HG03066 (cell line): ENCODE results near the gene NRP1.

Experiments
- ATAC-seq: cut with Tn5 transposase; IDR thresholded peaks from one replicate; pipeline ENCODE4 v1.9.1; 2021; ENCODE audit warnings: low read depth; ENCODE audit not compliant: unreplicated experiment

The NRP1 gene

DNA sequence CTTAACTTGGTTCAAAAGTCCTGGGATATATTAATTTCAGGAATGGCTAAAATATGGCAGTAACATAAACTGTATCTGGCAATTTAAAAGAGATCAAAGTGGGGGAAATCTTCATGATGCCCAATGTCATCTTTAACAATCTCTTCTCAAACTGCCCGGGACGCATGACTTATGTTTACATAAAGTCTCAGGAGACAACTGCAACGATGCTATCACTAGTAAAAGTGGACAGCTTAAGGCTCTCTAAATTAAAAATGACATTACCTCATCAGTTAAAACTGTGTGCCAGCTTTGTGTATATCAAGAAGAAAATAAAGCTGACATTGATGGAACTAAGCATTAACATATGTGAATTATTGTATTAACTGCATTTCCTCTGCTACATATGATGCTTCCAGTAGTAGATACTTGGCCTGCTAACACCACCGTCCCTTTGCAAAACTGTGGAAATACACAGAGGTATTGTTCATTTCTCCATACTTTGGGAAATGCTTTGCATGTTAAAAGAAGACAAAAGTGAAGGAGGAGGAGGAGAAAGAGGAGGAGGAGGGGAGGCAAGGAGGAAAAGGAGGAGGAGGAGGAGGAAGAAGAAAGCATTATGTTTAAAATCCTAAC, 62.4 kb downstream of the NRP1 start:
- no peak for ATAC-seq

GRCh38 chr10:33270971-33271370, 63.5 kb downstream of the NRP1 start:
- ATAC-seq = no peak

DNA sequence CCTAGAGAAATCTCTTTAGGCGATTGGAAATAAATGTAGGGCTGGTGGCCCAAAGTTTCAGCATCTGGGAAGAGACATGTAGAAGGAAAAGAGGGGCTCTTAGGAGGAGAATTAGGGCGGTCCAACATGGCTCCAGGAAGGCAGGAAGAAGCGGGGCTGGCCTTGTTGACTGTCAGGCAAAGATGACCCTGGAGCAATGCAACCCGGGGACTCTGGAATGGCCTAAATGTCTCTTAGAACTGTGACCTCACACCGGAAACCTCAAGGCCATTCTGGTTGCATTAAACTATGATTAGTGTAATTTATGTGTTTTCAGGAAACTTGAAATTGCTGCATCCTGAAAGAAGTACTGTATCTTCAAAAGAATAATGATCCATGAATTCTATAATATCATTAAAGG, 66.8 kb downstream of the NRP1 start:
- no peak for ATAC-seq

- no peak for ATAC-seq
Observed at GRCh38 chr10:33265621-33266020, 68.8 kb downstream of the NRP1 start.

GRCh38 chr10:33263453-33263852, 71.0 kb downstream of the NRP1 start:
- ATAC-seq = no peak

DNA sequence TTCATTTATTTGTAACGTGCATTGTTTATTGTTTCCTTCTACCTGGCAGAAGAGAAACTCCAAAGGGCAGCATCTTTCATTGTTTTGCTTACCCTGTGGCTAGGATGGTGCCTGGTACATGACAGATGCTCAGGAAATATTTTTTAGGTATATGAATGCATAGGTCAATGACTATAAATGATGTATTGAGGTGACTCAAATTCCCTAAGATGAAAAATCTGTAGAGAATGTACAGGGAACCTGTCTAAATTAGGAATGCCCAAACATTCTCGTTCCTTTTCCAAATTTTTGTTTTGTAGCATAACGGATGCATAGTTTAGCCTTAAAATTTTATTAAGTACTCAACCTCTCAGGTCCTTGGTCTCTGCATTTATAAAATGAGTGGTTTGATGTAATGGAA, 71.6 kb downstream of the NRP1 start:
- no peak for ATAC-seq

DNA sequence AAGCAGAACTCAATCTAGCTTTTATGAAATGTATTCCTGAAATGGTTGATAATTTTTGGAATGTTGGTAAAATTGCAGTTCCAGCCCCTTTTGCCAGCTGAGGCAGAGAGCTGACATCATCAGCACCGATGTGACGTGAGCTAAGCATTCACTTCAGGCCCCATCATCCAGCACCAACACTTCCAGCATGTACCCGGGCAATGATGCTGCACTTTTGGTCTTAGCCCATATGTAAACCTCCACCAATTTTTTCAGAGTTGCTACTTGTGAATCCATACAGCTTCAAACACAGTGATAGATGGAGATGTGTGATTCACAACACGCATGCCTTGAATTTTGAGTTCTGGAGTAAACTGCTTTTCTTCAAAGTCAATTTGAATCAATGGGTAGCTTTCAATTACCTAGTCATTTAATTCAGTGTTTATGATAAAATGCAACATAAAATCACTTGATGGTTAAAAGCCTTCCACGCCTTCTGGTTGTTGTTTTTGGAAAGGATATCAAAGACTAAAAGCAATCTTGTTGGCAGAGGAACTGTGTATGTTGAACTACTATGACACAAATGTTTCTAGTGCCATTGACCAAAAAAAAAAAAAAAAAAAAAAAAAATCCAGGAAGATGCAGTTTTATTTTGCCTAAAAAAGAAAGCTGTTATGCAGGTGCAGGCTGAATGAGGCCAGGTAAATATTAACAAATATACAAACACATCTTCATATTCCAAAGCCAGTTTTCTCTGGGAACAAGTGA, 73.9 kb downstream of the NRP1 start:
- ATAC-seq = no peak

GRCh38 chr10:33258967-33259366, 75.5 kb downstream of the NRP1 start:
- ATAC-seq = no peak

DNA sequence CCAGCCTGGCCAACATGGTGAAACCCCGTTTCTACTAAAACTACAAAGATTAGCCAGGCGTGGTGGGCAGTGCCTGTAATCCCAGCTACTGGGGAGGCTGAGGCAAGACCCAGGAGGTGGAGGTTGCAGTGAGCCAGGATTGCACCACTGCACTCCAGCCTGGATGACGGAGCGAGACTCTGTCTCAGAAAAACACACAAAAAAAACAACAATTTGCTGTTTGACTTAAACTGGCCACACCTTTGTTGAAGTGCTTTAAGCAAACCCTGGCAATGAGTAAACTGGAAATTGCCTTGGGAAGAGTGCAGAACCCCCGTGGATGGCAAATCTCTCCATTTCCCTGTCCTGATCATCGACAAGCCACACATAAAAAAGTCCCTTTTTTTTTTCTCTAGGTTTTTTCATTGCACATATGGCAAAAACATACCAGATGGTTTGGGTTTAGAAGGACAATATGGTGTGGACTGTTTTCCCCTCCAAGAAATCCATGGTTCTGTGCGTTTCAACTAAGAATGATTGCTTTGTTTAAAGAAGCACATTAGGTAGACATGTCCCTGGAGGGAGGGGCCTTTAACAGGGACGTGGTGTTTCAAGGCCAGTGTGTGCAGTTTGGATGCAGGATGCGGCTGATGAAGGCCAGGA, 76.9 kb downstream of the NRP1 start:
- no peak for ATAC-seq

GRCh38 chr10:33256458-33256857, 78.0 kb downstream of the NRP1 start:
- no peak for ATAC-seq

DNA sequence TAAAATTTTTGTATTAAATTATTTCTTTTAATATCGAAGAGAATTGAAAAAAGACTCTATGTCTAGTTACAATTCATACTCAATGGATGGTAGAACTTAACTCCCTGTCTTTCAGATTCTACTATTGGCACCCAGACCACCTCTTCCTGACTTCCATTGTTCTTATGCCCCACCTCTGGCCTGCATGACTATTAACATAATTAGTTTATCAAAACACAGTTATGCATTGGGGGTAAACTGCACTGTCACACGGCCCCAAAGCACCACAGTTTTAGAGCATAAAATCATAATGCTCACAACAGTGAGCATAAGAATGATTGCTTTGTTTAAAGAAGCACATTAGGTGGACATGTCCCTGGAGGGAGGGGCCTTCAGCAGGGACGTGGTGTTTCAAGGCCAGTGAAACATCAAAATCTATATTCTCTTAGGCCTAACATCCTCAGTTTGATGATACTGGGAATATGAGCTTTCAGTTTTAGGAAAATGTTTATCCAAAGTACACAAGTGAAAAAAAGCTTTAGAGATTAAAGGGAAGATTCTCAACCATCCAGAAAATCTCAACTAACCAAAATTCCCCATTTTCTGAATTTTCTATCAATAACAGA, 79.8 kb downstream of the NRP1 start:
- ATAC-seq = no peak

DNA sequence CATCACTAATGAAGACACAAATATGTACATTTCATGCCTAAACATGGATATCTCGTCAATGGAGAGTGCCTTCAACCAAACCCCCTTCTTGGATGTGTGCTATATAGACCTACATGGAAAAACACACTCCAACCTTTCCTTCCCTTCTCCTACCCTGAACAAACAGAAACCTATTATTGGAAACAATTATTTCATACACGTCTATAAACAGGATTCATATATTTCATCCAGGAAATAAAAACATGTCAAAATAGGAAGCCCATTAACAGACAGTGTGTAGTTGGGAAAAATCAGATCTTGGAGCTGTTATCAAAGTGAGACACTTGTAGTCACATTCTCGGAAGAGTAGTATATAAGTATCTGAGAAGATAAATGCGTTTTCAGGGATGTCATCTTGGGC, 81.1 kb downstream of the NRP1 start:
- ATAC-seq = no peak

DNA sequence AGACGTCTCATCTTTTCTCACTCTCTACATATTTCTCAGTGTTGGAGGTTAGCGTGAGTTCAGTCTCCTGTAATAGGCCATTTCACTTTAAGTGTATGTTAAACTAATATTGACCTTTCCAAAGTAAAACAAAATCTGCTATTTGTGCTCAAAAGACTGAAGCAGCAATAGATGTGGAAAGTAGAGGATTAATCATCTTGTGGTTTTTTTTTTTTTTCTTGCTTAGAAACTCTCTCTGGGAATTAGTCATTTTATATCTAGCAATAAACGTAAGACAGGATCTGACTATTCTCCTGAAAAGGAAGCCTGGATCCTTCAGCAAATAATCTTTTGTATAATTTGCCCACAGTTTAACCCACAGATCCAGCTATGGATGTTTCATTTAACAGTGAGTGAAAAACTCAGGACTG, 81.7 kb downstream of the NRP1 start:
- ATAC-seq = no peak

DNA sequence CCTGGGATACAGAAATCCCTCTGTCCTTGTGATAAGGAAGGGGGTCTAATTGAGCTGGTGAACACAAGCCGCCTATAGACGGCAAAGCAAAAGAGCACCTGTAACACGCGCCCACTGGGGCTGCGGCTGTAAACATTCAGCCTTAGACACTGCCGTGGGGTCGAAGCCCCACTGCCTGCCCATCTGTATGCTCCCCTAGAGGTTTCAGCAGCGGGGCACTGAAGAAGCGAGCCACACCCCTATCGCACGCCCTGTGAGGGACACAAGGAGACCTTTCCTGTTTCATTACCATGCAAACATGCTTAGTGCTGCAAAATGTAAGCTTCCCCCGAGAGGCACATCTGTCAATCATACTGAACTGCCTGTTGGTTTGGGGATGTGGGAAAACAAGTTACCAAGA, 82.1 kb downstream of the NRP1 start:
- ATAC-seq = no peak

GRCh38 chr10:33249659-33250345, 84.7 kb downstream of the NRP1 start:
- no peak for ATAC-seq

DNA sequence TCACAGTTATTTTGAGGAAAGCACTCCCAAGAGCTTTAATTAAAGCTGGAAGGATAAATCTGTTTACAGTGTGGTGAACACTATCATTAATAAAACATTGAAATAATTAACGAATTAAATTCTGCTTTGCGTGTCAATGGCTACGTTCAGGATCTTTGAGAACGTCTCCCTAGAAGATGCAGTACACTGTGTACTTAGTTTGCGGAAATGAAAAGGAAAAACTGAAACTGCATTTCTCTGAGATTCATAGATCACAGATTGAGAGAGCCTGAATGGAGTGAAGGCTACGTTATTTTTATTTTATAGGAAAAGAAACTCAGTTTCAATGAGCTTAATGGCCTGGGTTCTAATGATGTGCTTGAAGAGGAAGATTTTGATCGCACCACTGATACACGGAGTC, 85.3 kb downstream of the NRP1 start:
- ATAC-seq = no peak

GRCh38 chr10:33248638-33249037, 85.8 kb downstream of the NRP1 start:
- ATAC-seq = peak; percentile 69

DNA sequence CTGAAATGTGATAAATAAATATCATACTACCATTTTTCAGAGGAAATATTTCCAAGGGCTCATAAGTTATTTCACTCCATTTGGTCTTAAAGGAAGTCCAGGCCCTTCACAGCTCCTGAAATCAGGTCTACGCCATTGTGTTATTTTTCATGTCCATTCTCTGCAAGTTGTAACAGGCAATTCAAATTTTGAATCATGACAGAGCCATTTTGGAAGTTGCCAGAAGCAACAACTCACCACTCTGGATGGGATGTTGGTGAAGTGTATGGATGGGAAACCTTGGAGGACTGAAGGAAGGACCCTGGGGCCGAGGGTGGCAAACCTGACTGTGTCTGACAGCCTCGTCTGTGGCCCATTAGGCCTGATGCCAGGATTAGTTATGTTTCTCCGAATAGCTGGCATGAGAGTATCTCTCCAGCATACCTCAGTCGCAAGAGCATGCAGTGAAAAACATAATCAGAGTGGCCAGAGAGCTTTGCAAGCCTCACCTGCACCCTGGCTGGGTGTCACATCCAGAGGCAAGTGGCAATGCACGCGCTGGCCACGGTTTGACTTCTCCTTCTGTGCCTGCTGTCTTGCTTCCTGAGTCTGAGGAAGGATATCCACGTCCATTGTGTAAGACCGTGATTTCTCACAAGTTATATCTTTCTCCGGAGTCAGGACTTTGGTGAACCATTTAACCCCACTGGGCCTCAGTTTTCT, 87.1 kb downstream of the NRP1 start:
- no peak for ATAC-seq

GRCh38 chr10:33245343-33245742, 89.1 kb downstream of the NRP1 start:
- no peak for ATAC-seq

GRCh38 chr10:33244354-33244967, 90.0 kb downstream of the NRP1 start:
- ATAC-seq = no peak
